ENCODE data around the gene MRPS10.
"Not testable (repeated sequence)": the region's sequence is repeated elsewhere in the genome, so short reads cannot be mapped to it uniquely, and the experiment has no call there.

Gene MRPS10

DNA sequence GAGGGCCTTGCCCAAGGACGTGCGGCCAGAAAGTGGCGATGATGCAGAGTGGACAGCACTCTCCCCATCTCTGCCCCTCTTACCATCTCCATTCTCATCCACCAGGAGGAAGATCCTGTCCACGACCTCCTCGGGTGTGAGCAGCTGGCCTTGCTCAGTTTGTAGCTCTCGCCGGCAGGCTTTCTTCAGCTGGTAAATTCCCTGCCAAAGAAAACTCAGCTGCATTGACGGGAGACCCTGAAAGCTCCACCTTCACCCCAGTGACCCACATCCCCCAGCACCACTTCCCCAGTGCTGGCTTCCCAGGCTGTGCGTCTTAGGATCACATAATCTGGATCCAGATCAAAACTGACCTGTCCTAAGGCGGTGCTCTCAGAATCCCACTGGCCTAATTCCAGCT lies 32.1 kb downstream of the MRPS10 start:
- Histone ChIP-seq H3K27me3 (ENCODE audit: control insufficient read depth, insufficient read depth, low read length) (peaks cover 11% of the 10 kb centered on the region), H3K36me3 (ENCODE audit: insufficient read depth, low read length) (no peaks in the 10 kb centered on the region), H3K4me1 (ENCODE audit: control insufficient read depth, insufficient read depth, low read length) (no peaks in the 10 kb centered on the region), H3K9ac (ENCODE audit: low read depth, low read length) (no peak overlapping the region), H3K9me3 (replicated peaks; ENCODE audit: low read length) (no peaks in the 10 kb centered on the region), H3K4me2 (ENCODE audit: low read length) (no peak overlapping the region), H3K4me3 (ENCODE audit: low read length) (no peak overlapping the region)

DNA sequence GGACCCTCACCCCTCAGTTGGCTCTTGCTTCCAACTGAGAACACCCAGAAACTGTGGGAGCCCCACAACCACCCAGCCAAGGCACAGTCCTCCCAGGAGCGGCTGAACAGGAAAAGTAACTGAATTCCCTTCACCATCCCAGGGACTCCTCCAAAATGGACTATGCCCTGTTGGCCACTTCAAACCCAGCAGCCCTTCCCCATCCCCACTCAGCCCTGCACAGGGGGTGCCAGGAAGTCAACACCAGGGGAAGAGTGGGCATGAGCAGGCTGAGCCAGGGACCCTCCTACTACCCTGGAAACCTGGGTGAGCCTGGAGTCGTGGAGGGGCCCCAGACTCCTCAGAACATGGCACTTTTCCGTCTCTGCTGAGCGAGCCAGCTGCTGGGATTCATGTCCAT lies 33.2 kb downstream of the MRPS10 start:
- Histone ChIP-seq H3K36me3 (ENCODE audit: insufficient read depth, low read length) (no peaks in the 10 kb centered on the region), H3K9me3 (replicated peaks; ENCODE audit: low read length) (no peaks in the 10 kb centered on the region), H3K4me2 (ENCODE audit: low read length) (no peak overlapping the region), H3K4me3 (ENCODE audit: low read length) (no peak overlapping the region), H3K4me1 (ENCODE audit: control insufficient read depth, insufficient read depth, low read length) (no peaks in the 10 kb centered on the region), H3K9ac (ENCODE audit: low read depth, low read length) (no peak overlapping the region), H3K27me3 (ENCODE audit: control insufficient read depth, insufficient read depth, low read length) (peaks cover 18% of the 10 kb centered on the region)

DNA sequence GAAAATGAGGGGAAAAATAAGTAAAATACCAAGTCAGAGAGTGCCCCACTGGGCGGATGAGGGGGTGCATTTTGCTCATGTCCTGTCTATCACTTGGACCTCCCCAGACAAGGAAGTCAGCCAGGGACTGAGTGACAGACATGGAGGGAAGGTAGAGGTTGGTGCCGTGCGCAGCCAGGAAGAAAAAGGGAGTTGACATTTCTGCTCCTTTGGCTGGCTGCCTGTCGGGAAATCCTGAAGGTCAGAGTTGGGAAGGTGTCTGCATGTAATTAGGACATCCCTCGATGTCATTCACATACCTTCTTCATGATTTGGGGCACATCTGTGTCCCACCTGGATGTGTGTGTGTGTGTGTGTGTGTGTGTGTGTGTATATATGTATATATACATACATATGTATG lies 35.6 kb downstream of the MRPS10 start:
- H3K4me2 ChIP-seq (ENCODE audit: low read length) = no peak overlapping the region
- H3K4me1 ChIP-seq (ENCODE audit: control insufficient read depth, insufficient read depth, low read length) = no peaks in the 10 kb centered on the region
- no peaks in the 10 kb centered on the region for H3K9me3 ChIP-seq (replicated peaks; ENCODE audit: low read length)
- no peak overlapping the region for H3K4me3 ChIP-seq (ENCODE audit: low read length)
- peaks cover 33% of the 10 kb centered on the region for H3K27me3 ChIP-seq (ENCODE audit: control insufficient read depth, insufficient read depth, low read length)
- H3K9ac ChIP-seq (ENCODE audit: low read depth, low read length) = no peak overlapping the region
- H3K36me3 ChIP-seq (ENCODE audit: insufficient read depth, low read length) = no peaks in the 10 kb centered on the region

DNA sequence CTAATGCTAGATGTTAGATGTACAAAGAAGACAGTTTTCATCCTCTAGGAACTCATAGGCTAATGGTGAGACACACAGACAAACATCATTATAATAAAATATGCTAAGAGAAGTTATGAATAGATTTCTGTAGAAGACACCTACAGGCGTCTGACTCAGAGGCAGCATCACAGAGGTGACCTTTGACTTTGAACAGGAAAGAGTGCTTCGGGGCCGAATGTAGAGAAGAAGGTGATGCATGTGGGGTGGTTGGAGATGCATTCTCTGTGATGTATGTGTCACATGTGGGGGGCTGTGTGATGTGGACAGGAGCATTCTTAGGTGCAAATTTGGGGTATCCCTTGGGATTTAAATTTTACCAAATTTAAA lies 37.7 kb downstream of the MRPS10 start:
- Histone ChIP-seq H3K9ac (ENCODE audit: low read depth, low read length) (no peak overlapping the region), H3K4me2 (ENCODE audit: low read length) (no peak overlapping the region), H3K4me3 (ENCODE audit: low read length) (no peak overlapping the region), H3K27me3 (ENCODE audit: control insufficient read depth, insufficient read depth, low read length) (peaks cover 30% of the 10 kb centered on the region), H3K4me1 (ENCODE audit: control insufficient read depth, insufficient read depth, low read length) (no peaks in the 10 kb centered on the region), H3K36me3 (ENCODE audit: insufficient read depth, low read length) (no peaks in the 10 kb centered on the region), H3K9me3 (replicated peaks; ENCODE audit: low read length) (no peaks in the 10 kb centered on the region)

DNA sequence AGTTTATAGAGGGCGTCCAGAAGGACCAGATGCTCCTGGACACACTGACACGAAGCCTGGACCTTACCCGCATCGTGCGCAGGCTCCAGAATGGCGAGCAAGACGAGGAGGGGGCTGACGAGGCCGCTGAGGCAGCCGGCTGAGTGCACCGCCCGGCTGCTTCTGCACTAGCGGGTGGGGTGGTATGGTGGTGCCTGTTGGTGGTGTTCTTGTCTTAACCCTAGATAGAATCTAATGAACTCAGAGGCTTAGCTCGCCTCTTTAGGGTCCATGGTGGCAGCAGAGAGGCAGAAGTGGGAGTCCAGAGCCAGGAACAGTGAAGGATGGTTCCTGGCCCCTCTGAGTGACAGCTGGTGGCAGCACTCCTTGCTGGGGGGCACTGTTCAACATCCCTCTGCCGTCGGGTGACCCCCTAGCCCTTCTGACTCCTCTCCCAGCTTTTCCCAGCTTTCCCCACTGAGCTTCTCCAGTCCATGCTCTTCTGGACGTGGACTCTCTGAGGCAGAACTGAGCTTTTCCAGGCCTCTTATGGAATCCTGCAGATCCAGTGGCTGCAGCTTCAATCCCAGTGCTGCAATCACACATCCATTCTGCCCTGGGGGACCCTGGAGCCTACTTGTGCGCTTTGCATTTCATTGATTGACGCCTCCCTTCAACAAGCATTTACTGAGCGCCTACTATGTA lies 38.3 kb downstream of the MRPS10 start:
- H3K9me3 ChIP-seq (replicated peaks; ENCODE audit: low read length) = no peaks in the 10 kb centered on the region
- peaks cover 32% of the 10 kb centered on the region for H3K27me3 ChIP-seq (ENCODE audit: control insufficient read depth, insufficient read depth, low read length)
- H3K4me3 ChIP-seq (ENCODE audit: low read length) = no peak overlapping the region
- no peak overlapping the region for H3K4me2 ChIP-seq (ENCODE audit: low read length)
- no peaks in the 10 kb centered on the region for H3K4me1 ChIP-seq (ENCODE audit: control insufficient read depth, insufficient read depth, low read length)
- no peak overlapping the region for H3K9ac ChIP-seq (ENCODE audit: low read depth, low read length)
- no peaks in the 10 kb centered on the region for H3K36me3 ChIP-seq (ENCODE audit: insufficient read depth, low read length)

DNA sequence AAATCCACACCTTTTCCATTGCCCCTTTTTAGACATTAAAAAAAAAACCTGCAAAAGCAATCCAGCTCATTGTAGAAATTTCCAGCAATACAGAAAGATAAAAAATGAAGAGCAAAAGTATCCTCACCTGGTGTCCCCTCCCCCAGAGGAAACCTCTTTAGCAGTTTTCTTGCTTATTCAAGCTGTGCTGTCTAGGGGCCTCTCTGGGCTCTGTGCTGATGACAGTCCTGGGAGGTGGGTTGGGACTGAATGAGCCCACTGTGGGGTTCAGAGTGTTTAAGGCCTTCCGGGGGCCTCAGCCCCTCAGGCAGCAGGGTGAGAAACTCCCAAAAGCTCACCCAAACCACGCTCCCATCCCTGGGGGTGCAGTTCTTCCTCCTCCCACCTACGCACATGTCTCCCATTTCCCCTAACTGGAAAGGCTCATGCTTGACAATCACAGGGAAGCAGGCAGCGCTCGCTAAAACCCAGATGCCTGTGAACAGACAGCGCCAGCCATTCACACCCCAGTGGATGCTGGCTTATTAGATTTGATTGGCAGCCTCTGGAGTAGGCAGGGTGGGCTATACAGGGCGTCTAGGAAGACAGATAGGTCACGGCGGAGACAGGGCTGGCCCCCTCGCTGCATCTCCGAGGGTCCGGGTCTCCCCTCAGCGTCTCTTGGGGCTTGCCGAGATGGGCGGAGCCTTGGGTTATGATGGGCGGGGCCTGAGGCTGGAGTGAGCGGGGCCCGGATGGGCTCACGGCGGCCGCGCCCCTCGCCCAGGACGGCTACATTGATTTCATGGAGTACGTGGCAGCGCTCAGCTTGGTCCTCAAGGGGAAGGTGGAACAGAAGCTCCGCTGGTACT lies 39.9 kb downstream of the MRPS10 start:
- Histone ChIP-seq H3K4me2 (ENCODE audit: low read length) (peak overlapping the region; percentile 52), H3K36me3 (ENCODE audit: insufficient read depth, low read length) (no peaks in the 10 kb centered on the region), H3K9me3 (replicated peaks; ENCODE audit: low read length) (no peaks in the 10 kb centered on the region), H3K27me3 (ENCODE audit: control insufficient read depth, insufficient read depth, low read length) (peaks cover 36% of the 10 kb centered on the region), H3K4me1 (ENCODE audit: control insufficient read depth, insufficient read depth, low read length) (no peaks in the 10 kb centered on the region), H3K4me3 (ENCODE audit: low read length) (no peak overlapping the region), H3K9ac (ENCODE audit: low read depth, low read length) (no peak overlapping the region)

DNA sequence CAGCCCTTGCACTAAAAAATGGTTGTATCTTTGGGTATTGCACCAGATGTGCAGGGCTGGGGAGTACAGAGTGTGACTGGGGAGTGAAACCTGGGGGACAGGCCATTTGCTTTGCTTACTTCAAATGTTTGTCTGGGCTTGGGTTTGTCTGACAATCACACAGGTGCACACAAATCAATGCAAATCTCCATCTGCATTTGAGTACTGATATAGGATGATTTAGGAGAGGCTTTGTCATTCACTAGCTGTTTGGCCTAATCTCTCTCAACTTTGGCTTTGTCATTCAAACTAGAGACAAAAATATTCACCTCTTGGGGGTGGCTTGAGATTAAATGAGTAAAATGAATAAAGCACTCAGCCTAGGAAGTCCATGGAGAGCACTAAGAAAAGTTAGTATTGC lies 40.7 kb downstream of the MRPS10 start:
- Histone ChIP-seq H3K9me3 (replicated peaks; ENCODE audit: low read length) (no peaks in the 10 kb centered on the region), H3K4me2 (ENCODE audit: low read length) (no peak overlapping the region), H3K9ac (ENCODE audit: low read depth, low read length) (no peak overlapping the region), H3K4me1 (ENCODE audit: control insufficient read depth, insufficient read depth, low read length) (no peaks in the 10 kb centered on the region), H3K27me3 (ENCODE audit: control insufficient read depth, insufficient read depth, low read length) (peaks cover 36% of the 10 kb centered on the region), H3K4me3 (ENCODE audit: low read length) (no peak overlapping the region), H3K36me3 (ENCODE audit: insufficient read depth, low read length) (no peaks in the 10 kb centered on the region)

DNA sequence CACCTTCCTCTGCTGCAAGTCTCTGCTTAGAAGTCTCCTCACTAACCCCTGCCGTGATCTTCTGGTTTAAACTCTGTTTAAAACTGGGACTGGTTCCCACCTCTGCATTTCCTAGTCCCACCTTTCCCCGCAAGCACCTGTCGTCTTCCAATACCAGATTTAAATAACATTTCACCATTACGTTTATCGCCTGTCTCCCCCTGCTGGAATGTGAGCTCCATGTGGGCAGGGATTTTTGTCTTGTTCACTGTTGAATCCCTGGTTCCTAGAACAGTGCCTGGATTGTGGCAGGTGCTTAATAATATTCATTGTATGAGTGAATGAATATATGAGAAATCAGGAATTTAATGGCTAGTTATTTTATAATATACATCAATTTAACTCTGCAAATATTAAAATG lies 41.8 kb downstream of the MRPS10 start:
- Histone ChIP-seq H3K4me1 (ENCODE audit: control insufficient read depth, insufficient read depth, low read length) (no peaks in the 10 kb centered on the region), H3K4me3 (ENCODE audit: low read length) (no peak overlapping the region), H3K36me3 (ENCODE audit: insufficient read depth, low read length) (no peaks in the 10 kb centered on the region), H3K9ac (ENCODE audit: low read depth, low read length) (no peak overlapping the region), H3K9me3 (replicated peaks; ENCODE audit: low read length) (no peaks in the 10 kb centered on the region), H3K27me3 (ENCODE audit: control insufficient read depth, insufficient read depth, low read length) (peaks cover 36% of the 10 kb centered on the region), H3K4me2 (ENCODE audit: low read length) (no peak overlapping the region)

DNA sequence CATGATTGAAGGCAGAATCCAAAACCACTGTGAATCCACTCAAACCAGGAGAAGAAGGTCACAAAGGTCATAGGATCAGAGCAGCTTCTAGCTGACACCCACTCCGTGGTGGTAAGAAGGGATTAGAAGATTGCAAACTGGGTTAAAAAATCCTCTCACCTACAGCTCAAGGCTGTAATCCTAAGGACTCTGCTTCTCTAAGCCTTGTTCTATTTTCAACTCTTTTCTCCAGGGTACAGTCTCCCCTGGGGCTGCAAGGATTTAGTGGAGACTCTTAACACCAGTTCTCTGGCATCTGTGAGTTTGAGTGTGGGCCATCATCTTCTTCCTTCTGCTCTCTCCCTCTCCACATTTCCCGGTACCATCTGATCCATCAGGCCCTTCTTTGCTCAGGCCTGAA lies 44.6 kb downstream of the MRPS10 start, which contains the start of gene GUCA1A:
Gene GUCA1A, plus strand, starts transcription at position 264 of the 400 bp plus-strand sequence. CDS start 250 bp downstream, outside the sequence.
- Histone ChIP-seq H3K4me1 (ENCODE audit: control insufficient read depth, insufficient read depth, low read length) (no peaks in the 10 kb centered on the region), H3K27me3 (ENCODE audit: control insufficient read depth, insufficient read depth, low read length) (peaks cover 33% of the 10 kb centered on the region), H3K4me2 (ENCODE audit: low read length) (no peak within 1 kb of the TSS), H3K36me3 (ENCODE audit: insufficient read depth, low read length) (no peaks in the 10 kb centered on the region), H3K9ac (ENCODE audit: low read depth, low read length) (no peak within 1 kb of the TSS), H3K4me3 (ENCODE audit: low read length) (no peak within 1 kb of the TSS), H3K9me3 (replicated peaks; ENCODE audit: low read length) (no peaks in the 10 kb centered on the region)

DNA sequence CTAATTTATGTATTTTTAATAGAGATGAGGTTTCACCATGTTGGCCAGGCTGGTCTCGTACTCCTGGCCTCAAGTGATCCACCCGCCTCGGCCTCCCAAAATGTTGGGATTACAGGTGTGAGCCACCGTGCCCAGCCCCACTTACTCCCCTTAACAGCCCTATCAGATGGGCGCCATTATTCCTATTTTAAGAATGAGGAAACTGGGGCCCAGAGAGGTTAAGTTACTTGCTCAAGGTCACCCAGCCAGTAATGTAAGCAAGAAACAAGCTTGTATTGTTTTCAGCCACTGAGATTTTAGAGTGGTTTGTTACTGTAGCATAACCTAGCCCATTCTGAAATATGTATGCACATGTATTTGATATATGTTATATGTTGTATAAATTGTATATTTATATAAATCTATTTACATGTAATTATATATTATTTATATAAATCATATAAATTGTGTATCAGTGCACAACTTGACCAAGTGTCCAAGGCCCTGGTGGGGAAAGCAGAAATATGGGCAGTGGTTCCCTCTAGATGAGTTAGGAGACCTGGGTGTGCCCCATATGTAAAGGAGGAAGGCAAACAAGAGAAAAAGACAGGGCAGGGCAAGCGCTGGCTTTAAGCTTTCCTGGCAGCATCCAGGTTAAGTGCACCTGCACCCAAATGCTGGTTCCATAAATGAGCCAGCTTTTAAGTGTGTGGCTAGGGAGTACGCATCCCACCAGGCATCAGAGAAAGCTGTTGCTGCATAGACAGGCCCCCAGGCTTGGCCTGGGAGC lies 45.7 kb downstream of the MRPS10 start:
- Histone ChIP-seq H3K4me3 (ENCODE audit: low read length) (no peak overlapping the region), H3K4me2 (ENCODE audit: low read length) (no peak overlapping the region), H3K27me3 (ENCODE audit: control insufficient read depth, insufficient read depth, low read length) (peaks cover 24% of the 10 kb centered on the region), H3K9me3 (replicated peaks; ENCODE audit: low read length) (no peaks in the 10 kb centered on the region), H3K36me3 (ENCODE audit: insufficient read depth, low read length) (no peaks in the 10 kb centered on the region), H3K4me1 (ENCODE audit: control insufficient read depth, insufficient read depth, low read length) (no peaks in the 10 kb centered on the region), H3K9ac (ENCODE audit: low read depth, low read length) (no peak overlapping the region)

DNA sequence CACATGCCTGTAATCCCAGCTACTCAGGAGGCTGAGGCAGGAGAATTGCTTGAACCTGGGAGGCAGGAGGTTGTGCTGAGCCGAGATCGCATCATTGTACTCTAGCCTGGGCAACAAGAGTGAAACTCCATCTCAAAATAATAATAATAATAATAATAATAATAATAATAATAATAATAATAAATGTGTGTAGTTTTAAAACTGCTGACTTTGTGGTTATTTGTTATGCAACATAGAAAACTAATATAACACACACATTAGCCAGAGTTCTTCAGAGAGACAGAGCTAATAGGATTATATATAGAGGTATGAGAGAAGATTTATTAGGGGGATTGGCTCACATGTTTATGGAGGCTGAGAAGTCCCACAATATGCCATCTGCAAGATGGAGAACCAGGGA lies 47.9 kb downstream of the MRPS10 start:
- not testable (repeated sequence) for H3K4me2 ChIP-seq (ENCODE audit: low read length); H3K4me3 ChIP-seq (ENCODE audit: low read length); H3K9me3 ChIP-seq (replicated peaks; ENCODE audit: low read length); H3K36me3 ChIP-seq (ENCODE audit: insufficient read depth, low read length); H3K4me1 ChIP-seq (ENCODE audit: control insufficient read depth, insufficient read depth, low read length); H3K9ac ChIP-seq (ENCODE audit: low read depth, low read length)
- peaks cover 21% of the 10 kb centered on the region for H3K27me3 ChIP-seq (ENCODE audit: control insufficient read depth, insufficient read depth, low read length)
